ENCODE results near the gene AGMAT. TPM values are rescaled to one million over a fixed set of nuclear protein-coding genes. Genes with fewer than 3 reads are reported as not detected.

Gene AGMAT
- total and polyA plus RNA-seq, 2 donors (not counting 1 experiment from before 2014, with no cell fraction given) = 0.52 to 1.2 TPM

GRCh38 chr1:15570861-15571260, 14.0 kb downstream of the AGMAT start:
- H2AFZ ChIP-seq (ENCODE audit: low read length) = no peak overlapping the region
- TF ChIP-seq EZH2 (IDR thresholded peaks at IDR 0.05; ENCODE audit: low read length, missing control alignments) (no peak), CTCF (conservative IDR thresholded peaks at IDR 0.05 in 1 of 2, IDR thresholded peaks at IDR 0.05 in 1 of 2; ENCODE audit: low read depth in 1 of 2, low read length in 2 of 2) (no peak)
- no peaks in the 10 kb centered on the region for H3K9me3 ChIP-seq (ENCODE audit: control insufficient read depth, insufficient read depth, low read depth, low read length)
- H3K4me1 ChIP-seq (ENCODE audit: control insufficient read depth, extremely low read depth, insufficient read depth, low read length) = no peaks in the 10 kb centered on the region
- no peaks in the 10 kb centered on the region for H3K27me3 ChIP-seq (ENCODE audit: control insufficient read depth, insufficient read depth, low read length)
- no peak overlapping the region for H3K4me3 ChIP-seq (replicated peaks in 1 of 4; ENCODE audit: control extremely low read depth in 1 of 4, insufficient read depth in 1 of 4, low read depth in 3 of 4, low read length in 4 of 4)
- H3K79me2 ChIP-seq (ENCODE audit: control insufficient read depth, insufficient read depth, low read length) = no peaks in the 10 kb centered on the region
- no peak overlapping the region for H3K4me2 ChIP-seq (ENCODE audit: extremely low read depth, insufficient read depth, low read length)
- H3K9ac ChIP-seq (ENCODE audit: insufficient read depth, low read length) = no peak overlapping the region
- H3K27ac ChIP-seq (ENCODE audit: insufficient read depth, low read length) = no peak overlapping the region
- DNase-seq (ENCODE audit: low read depth in 2 of 2) = no peak
- H3K36me3 ChIP-seq (ENCODE audit: control insufficient read depth, insufficient read depth, low read length) = peaks cover 7% of the 10 kb centered on the region
- no peaks in the 10 kb centered on the region for H4K20me1 ChIP-seq (ENCODE audit: control insufficient read depth, extremely low read depth, insufficient read depth, low read length)

- no peak overlapping the region for H2AFZ ChIP-seq (ENCODE audit: low read length)
- no peak overlapping the region for H3K4me2 ChIP-seq (ENCODE audit: extremely low read depth, insufficient read depth, low read length)
- no peak overlapping the region for H3K4me3 ChIP-seq (replicated peaks in 1 of 4; ENCODE audit: control extremely low read depth in 1 of 4, insufficient read depth in 1 of 4, low read depth in 3 of 4, low read length in 4 of 4)
- no peak overlapping the region for H3K27ac ChIP-seq (ENCODE audit: insufficient read depth, low read length)
- peaks cover 10% of the 10 kb centered on the region for H3K36me3 ChIP-seq (ENCODE audit: control insufficient read depth, insufficient read depth, low read length)
- no peak overlapping the region for H3K9ac ChIP-seq (ENCODE audit: insufficient read depth, low read length)
- H3K27me3 ChIP-seq (ENCODE audit: control insufficient read depth, insufficient read depth, low read length) = no peaks in the 10 kb centered on the region
- no peak for DNase-seq (ENCODE audit: low read depth in 2 of 2)
- no peaks in the 10 kb centered on the region for H3K4me1 ChIP-seq (ENCODE audit: control insufficient read depth, extremely low read depth, insufficient read depth, low read length)
- no peaks in the 10 kb centered on the region for H4K20me1 ChIP-seq (ENCODE audit: control insufficient read depth, extremely low read depth, insufficient read depth, low read length)
- TF ChIP-seq EZH2 (IDR thresholded peaks at IDR 0.05; ENCODE audit: low read length, missing control alignments) (no peak), CTCF (conservative IDR thresholded peaks at IDR 0.05 in 1 of 2, IDR thresholded peaks at IDR 0.05 in 1 of 2; ENCODE audit: low read depth in 1 of 2, low read length in 2 of 2) (no peak)
- no peaks in the 10 kb centered on the region for H3K9me3 ChIP-seq (ENCODE audit: control insufficient read depth, insufficient read depth, low read depth, low read length)
- no peaks in the 10 kb centered on the region for H3K79me2 ChIP-seq (ENCODE audit: control insufficient read depth, insufficient read depth, low read length)
Measured at GRCh38 chr1:15568387-15569073, 16.3 kb downstream of the AGMAT start.

GRCh38 chr1:15559189-15559810, 25.6 kb downstream of the AGMAT start:
- no peak overlapping the region for H3K4me3 ChIP-seq (replicated peaks in 1 of 4; ENCODE audit: control extremely low read depth in 1 of 4, insufficient read depth in 1 of 4, low read depth in 3 of 4, low read length in 4 of 4)
- DNase-seq (ENCODE audit: low read depth in 2 of 2) = no peak
- no peaks in the 10 kb centered on the region for H4K20me1 ChIP-seq (ENCODE audit: control insufficient read depth, extremely low read depth, insufficient read depth, low read length)
- H3K9ac ChIP-seq (ENCODE audit: insufficient read depth, low read length) = no peak overlapping the region
- TF ChIP-seq CTCF (conservative IDR thresholded peaks at IDR 0.05 in 1 of 2, IDR thresholded peaks at IDR 0.05 in 1 of 2; ENCODE audit: low read depth in 1 of 2, low read length in 2 of 2) = no peak
- no peak for TF ChIP-seq EZH2 (IDR thresholded peaks at IDR 0.05; ENCODE audit: low read length, missing control alignments)
- H3K4me1 ChIP-seq (ENCODE audit: control insufficient read depth, extremely low read depth, insufficient read depth, low read length) = no peaks in the 10 kb centered on the region
- peaks cover 8% of the 10 kb centered on the region for H3K36me3 ChIP-seq (ENCODE audit: control insufficient read depth, insufficient read depth, low read length)
- H2AFZ ChIP-seq (ENCODE audit: low read length) = no peak overlapping the region
- no peaks in the 10 kb centered on the region for H3K79me2 ChIP-seq (ENCODE audit: control insufficient read depth, insufficient read depth, low read length)
- H3K9me3 ChIP-seq (ENCODE audit: control insufficient read depth, insufficient read depth, low read depth, low read length) = no peaks in the 10 kb centered on the region
- no peaks in the 10 kb centered on the region for H3K27me3 ChIP-seq (ENCODE audit: control insufficient read depth, insufficient read depth, low read length)
- no peak overlapping the region for H3K27ac ChIP-seq (ENCODE audit: insufficient read depth, low read length)
- H3K4me2 ChIP-seq (ENCODE audit: extremely low read depth, insufficient read depth, low read length) = no peak overlapping the region
